ENCODE measurements around the gene PLET1.

PLET1 gene

GRCh38 chr11:112267188-112267591 lies 6.5 kb upstream of the PLET1 start:
- TF ChIP-seq POLR2A (IDR thresholded peaks at IDR 0.05; ENCODE audit: low read depth, low read length), result no peak
- DNase-seq (ENCODE audit: insufficient read length) (no peak), FAIRE-seq (no peak)

GRCh38 chr11:112266410-112266778 lies 5.7 kb upstream of the PLET1 start:
- TF ChIP-seq POLR2A (IDR thresholded peaks at IDR 0.05; ENCODE audit: low read depth, low read length) (no peak), TAF1 (IDR thresholded peaks at IDR 0.05; ENCODE audit: borderline replicate concordance, low read depth, low read length) (no peak), POLR2AphosphoS5 (IDR thresholded peaks at IDR 0.05; ENCODE audit: low read depth, low read length) (no peak)
- no peak for FAIRE-seq
- DNase-seq (ENCODE audit: insufficient read length), result no peak

DNA sequence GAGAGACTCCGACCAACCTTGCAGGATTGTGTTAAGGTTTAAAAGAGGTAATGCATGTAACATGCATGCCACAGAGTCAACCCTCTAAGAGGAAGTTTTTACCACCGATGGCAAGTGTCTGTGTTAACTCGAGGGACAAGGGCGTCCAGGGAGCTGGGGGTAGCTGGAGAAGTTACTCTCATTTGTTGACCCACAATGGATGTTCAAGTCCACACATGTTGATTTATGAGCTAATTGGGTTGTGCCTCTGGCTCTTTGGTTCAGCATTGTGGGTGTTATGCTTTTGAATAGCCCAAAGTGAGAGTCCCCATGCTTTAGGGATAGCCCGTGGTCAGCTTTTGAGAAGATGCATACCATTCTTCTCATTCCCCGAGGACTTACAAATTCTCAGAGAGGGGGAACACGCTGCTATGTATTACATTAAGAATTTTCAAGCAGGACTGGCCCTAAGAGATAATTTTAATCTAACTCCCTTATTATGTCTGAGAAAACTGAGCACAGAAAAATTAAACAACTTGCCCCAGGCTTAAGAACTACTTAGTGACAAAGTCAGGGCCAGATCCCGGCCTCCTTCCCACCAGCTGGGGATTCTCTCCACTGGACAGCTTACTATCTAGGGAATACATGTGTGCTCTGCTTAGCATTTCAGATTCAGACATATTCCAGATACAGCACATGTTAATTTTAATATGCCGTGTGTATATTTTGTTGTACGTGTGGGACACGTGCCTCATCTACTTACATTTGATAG lies 5.2 kb upstream of the PLET1 start:
- no peak for DNase-seq (ENCODE audit: insufficient read length)
- no peak for FAIRE-seq
- TF ChIP-seq TAF1 (IDR thresholded peaks at IDR 0.05; ENCODE audit: borderline replicate concordance, low read depth, low read length) (no peak), POLR2AphosphoS5 (IDR thresholded peaks at IDR 0.05; ENCODE audit: low read depth, low read length) (no peak), POLR2A (IDR thresholded peaks at IDR 0.05; ENCODE audit: low read depth, low read length) (no peak)

DNA sequence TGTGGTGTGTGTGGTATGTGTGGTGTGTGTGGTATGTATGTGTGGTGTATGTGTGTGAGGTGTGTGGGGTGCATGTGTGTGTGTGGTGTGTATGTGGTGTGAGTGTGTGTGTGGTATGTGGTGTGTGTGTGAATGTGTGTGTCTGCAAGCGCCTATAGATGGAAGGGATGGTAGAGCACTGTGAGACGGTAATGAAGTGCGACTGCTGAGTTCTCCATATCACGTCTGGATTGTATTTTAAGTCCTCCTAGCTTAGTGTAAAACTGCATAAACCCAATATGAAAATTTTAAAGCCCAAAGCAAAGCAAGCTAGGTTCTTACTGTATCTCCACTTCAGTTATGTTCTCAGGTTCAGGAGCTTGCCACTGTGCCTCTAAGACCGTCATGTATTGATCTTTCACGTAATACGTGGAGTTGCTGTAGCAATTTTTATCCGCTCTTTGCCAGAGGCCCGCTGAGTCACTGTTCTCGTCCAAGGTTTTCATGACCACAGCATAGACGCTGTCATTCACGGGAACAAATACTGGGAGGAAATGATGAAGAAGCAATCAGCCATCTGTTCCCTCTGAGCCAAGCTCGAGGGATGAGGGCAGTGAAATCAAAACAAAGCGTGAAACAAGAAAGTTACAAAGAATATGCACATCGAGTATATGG lies 5.5 kb downstream of the PLET1 start:
- DNase-seq (ENCODE audit: insufficient read length) (no peak), FAIRE-seq (no peak)
- TF ChIP-seq POLR2AphosphoS5 (IDR thresholded peaks at IDR 0.05; ENCODE audit: low read depth, low read length) (no peak), TAF1 (IDR thresholded peaks at IDR 0.05; ENCODE audit: borderline replicate concordance, low read depth, low read length) (no peak), POLR2A (IDR thresholded peaks at IDR 0.05; ENCODE audit: low read depth, low read length) (no peak)

DNA sequence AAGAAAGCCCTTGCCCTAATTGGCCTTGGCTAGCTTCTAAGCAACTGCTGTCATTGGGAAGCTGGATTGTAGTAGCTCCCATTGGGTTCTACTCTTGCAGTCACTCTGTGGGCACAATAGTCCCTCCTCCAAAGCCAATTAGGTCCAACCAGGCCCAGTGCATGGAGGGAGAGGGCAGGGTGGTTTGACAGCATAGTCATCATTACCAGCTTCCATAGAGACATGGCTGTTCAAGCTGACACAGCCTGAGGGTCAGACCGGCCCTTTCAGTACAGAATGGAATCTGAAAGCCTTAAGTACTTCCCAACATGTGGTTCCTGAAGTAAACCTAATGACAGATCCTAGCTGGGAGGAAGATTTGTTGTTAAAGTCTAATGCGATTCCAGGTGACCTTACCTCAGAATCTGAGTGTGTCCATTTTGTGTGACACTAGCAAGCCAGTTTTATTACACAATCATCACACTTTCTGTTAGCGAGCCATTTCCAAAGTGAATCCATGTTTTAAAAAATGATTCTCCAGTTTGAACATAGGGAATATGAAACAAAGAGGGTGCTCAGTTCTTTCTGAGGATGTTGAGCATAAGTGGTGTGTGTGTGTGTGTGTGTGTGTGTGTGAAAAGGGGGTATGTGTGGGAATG lies 6.9 kb downstream of the PLET1 start:
- FAIRE-seq (no peak), DNase-seq (ENCODE audit: insufficient read length) (no peak)
- TF ChIP-seq TAF1 (IDR thresholded peaks at IDR 0.05; ENCODE audit: borderline replicate concordance, low read depth, low read length) (no peak), POLR2A (IDR thresholded peaks at IDR 0.05; ENCODE audit: low read depth, low read length) (no peak), POLR2AphosphoS5 (IDR thresholded peaks at IDR 0.05; ENCODE audit: low read depth, low read length) (no peak)

GRCh38 chr11:112249871-112250610 lies 10.6 kb downstream of the PLET1 start:
- TF ChIP-seq POLR2AphosphoS5 (IDR thresholded peaks at IDR 0.05; ENCODE audit: low read depth, low read length) (no peak), TAF1 (IDR thresholded peaks at IDR 0.05; ENCODE audit: borderline replicate concordance, low read depth, low read length) (no peak), POLR2A (IDR thresholded peaks at IDR 0.05; ENCODE audit: low read depth, low read length) (no peak)
- DNase-seq (ENCODE audit: insufficient read length) (no peak), FAIRE-seq (peak; percentile 33)

GRCh38 chr11:112248201-112248600 lies 12.5 kb downstream of the PLET1 start:
- FAIRE-seq, result no peak
- no peak for DNase-seq (ENCODE audit: insufficient read length)
- TF ChIP-seq POLR2AphosphoS5 (IDR thresholded peaks at IDR 0.05; ENCODE audit: low read depth, low read length) (no peak), POLR2A (IDR thresholded peaks at IDR 0.05; ENCODE audit: low read depth, low read length) (no peak), TAF1 (IDR thresholded peaks at IDR 0.05; ENCODE audit: borderline replicate concordance, low read depth, low read length) (no peak)

GRCh38 chr11:112247201-112247600 lies 13.5 kb downstream of the PLET1 start:
- FAIRE-seq, result peak; percentile 21
- no peak for DNase-seq (ENCODE audit: insufficient read length)
- TF ChIP-seq TAF1 (IDR thresholded peaks at IDR 0.05; ENCODE audit: borderline replicate concordance, low read depth, low read length) (no peak), POLR2A (IDR thresholded peaks at IDR 0.05; ENCODE audit: low read depth, low read length) (no peak), POLR2AphosphoS5 (IDR thresholded peaks at IDR 0.05; ENCODE audit: low read depth, low read length) (no peak)

DNA sequence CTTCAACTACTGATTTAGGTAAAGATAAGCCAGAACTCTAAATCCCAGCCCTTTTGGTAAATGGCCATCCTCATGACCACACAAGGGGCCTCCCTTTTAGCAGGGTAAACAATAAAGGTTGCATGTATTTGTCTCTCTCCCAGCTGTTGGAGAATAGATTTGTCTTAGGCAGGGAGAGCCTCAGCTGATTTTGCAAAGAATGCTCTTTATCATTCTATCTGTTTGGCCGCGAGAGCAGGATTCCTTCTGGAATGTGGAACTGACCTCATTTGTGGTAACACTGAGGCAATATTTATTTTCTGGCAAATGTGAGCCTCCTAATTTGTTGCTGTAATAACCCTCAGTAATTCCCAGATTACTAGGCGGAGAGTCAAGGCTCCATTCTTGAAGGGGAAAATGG lies 19.2 kb downstream of the PLET1 start:
- no peak for DNase-seq (ENCODE audit: insufficient read length)

GRCh38 chr11:112238041-112238440 lies 22.6 kb downstream of the PLET1 start:
- FAIRE-seq (no peak), DNase-seq (ENCODE audit: insufficient read length) (no peak)
- no peak for TF ChIP-seq POLR2A (IDR thresholded peaks at IDR 0.05; ENCODE audit: low read depth, low read length)
- no peak for TF ChIP-seq POLR2AphosphoS5 (IDR thresholded peaks at IDR 0.05; ENCODE audit: low read depth, low read length)
- no peak for TF ChIP-seq TAF1 (IDR thresholded peaks at IDR 0.05; ENCODE audit: borderline replicate concordance, low read depth, low read length)

More for the DNA sequence above, 19.2 kb downstream of the PLET1 start:
- FAIRE-seq, result no peak
- TF ChIP-seq POLR2A (IDR thresholded peaks at IDR 0.05; ENCODE audit: low read depth, low read length), result no peak
- TF ChIP-seq POLR2AphosphoS5 (IDR thresholded peaks at IDR 0.05; ENCODE audit: low read depth, low read length), result no peak
- TF ChIP-seq TAF1 (IDR thresholded peaks at IDR 0.05; ENCODE audit: borderline replicate concordance, low read depth, low read length), result no peak

DNA sequence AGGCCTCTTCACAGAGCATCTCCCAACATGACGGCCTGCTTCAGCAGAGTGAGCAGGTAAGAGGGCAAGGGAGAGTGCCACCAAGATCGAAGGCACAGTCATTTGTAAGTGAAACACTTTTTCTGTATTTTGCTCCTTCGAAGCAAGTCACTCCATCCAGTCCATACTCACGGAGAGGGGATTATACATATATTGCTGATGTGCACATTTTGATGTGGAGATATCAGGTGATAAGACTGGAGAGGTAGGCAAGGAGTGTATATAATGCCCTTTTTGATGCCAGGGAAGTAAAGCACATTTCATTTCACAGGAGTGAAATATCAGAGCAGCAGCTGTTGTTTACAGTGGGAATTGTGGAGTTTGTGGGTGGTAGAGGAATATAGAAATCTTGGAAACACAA lies 23.2 kb downstream of the PLET1 start:
- TF ChIP-seq POLR2A (IDR thresholded peaks at IDR 0.05; ENCODE audit: low read depth, low read length), result no peak
- no peak for TF ChIP-seq TAF1 (IDR thresholded peaks at IDR 0.05; ENCODE audit: borderline replicate concordance, low read depth, low read length)
- TF ChIP-seq POLR2AphosphoS5 (IDR thresholded peaks at IDR 0.05; ENCODE audit: low read depth, low read length), result no peak
- no peak for DNase-seq (ENCODE audit: insufficient read length)
- no peak for FAIRE-seq

All from GM12892 (cell line).